ENCODE data around the gene MAST3. TPM values are rescaled to one million over a fixed set of nuclear protein-coding genes. Genes with fewer than 3 reads are reported as not detected.

MAST3 gene
- total RNA-seq, 1 experiment from 2014 or later, result 14.2 TPM

GRCh38 chr19:18130523-18131242 lies 33.1 kb downstream of the MAST3 start:
- no TSS peak for BruUV-seq (replicated peaks)
- ATAC-seq, result no peak
- RAD21 ChIA-PET (ENCODE audit: low non-redundant PET in 1 of 2, low total read pairs in 2 of 2, uncharacterized antibody in 2 of 2, unreplicated experiment in 2 of 2), result no interaction called here
- Histone ChIP-seq H3K79me2 (ENCODE audit: insufficient read depth, low read length) (no peaks in the 10 kb centered on the region), H3K9ac (ENCODE audit: low read length) (no peak overlapping the region), H4K20me1 (ENCODE audit: insufficient read depth) (no peaks in the 10 kb centered on the region), H3K9me2 (ENCODE audit: insufficient read depth) (no peaks in the 10 kb centered on the region), H3K4me2 (ENCODE audit: low read length) (no peak overlapping the region), H3K27ac (ENCODE audit: low read depth, low read length) (no peak overlapping the region), H3K36me3 (ENCODE audit: control insufficient read depth in 1 of 2, insufficient read depth in 2 of 2, low read length in 2 of 2) (peaks cover 2 to 14% of the 10 kb centered on the region in 2 experiments; a peak in 2 of 4 replicates), H3K4me3 (replicated peaks in 1 of 2; ENCODE audit: low read depth in 1 of 2, low read length in 2 of 2) (no peak overlapping the region), H3K9me3 (ENCODE audit: control insufficient read depth in 1 of 2, insufficient read depth in 1 of 2, low read depth in 1 of 2, low read length in 2 of 2) (no peaks in the 10 kb centered on the region), H2AFZ (ENCODE audit: low read depth, low read length, poor library complexity, severe bottlenecking) (no peak overlapping the region), H3K4me1 (ENCODE audit: control insufficient read depth in 1 of 2, insufficient read depth in 2 of 2, low read length in 2 of 2) (no peaks in the 10 kb centered on the region), H3K27me3 (ENCODE audit: insufficient read depth, low read length) (no peaks in the 10 kb centered on the region)
- no peak for TF ChIP-seq ZNF274 (IDR thresholded peaks at IDR 0.05; ENCODE audit: low read depth, low read length)
- no peak for TF ChIP-seq MAX (IDR thresholded peaks at IDR 0.05)
- TF ChIP-seq JUND (IDR thresholded peaks at IDR 0.05), result no peak
- no peak for TF ChIP-seq FOSL1 (IDR thresholded peaks at IDR 0.05; ENCODE audit: low read depth)
- no peak for TF ChIP-seq EGR1 (IDR thresholded peaks at IDR 0.05; ENCODE audit: low read depth)
- no peak for TF ChIP-seq CEBPB (IDR thresholded peaks at IDR 0.05; ENCODE audit: low read depth)
- TF ChIP-seq ZBTB33 (IDR thresholded peaks at IDR 0.05; ENCODE audit: extremely low read depth, insufficient replicate concordance, low read length), result no peak
- TF ChIP-seq TCF7L2 (IDR thresholded peaks at IDR 0.05; ENCODE audit: borderline replicate concordance, extremely low read depth, insufficient read depth, insufficient read length), result no peak
- no peak for TF ChIP-seq POLR2AphosphoS5 (IDR thresholded peaks at IDR 0.05; ENCODE audit: low read depth, low read length)
- no peak for TF ChIP-seq REST (IDR thresholded peaks at IDR 0.05; ENCODE audit: low read depth)
- no peak for TF ChIP-seq SP1 (IDR thresholded peaks at IDR 0.05; ENCODE audit: low read depth)
- TF ChIP-seq CTCF (IDR thresholded peaks at IDR 0.05 in 2 of 3, conservative IDR thresholded peaks at IDR 0.05 in 1 of 3; ENCODE audit: borderline replicate concordance in 1 of 3, insufficient read depth in 1 of 3, low read depth in 2 of 3, low read length in 2 of 3), result no peak
- no peak for TF ChIP-seq SRF (IDR thresholded peaks at IDR 0.05; ENCODE audit: low read depth)
- no peak for TF ChIP-seq ATF3 (IDR thresholded peaks at IDR 0.05)
- no peak for TF ChIP-seq ELF1 (IDR thresholded peaks at IDR 0.05; ENCODE audit: borderline replicate concordance, low read depth)
- TF ChIP-seq RAD21 (IDR thresholded peaks at IDR 0.05; ENCODE audit: low read depth), result no peak
- no peak for TF ChIP-seq CBX3 (IDR thresholded peaks at IDR 0.05; ENCODE audit: low read depth)
- TF ChIP-seq SIN3A (IDR thresholded peaks at IDR 0.05; ENCODE audit: low read depth), result no peak
- no peak for TF ChIP-seq POLR2A (IDR thresholded peaks at IDR 0.05; ENCODE audit: borderline replicate concordance, extremely low read depth, insufficient read depth, insufficient read length)
- CTCF ChIA-PET, result no interaction called here
- POLR2A ChIA-PET, result interaction anchor here (0.6 kb wide), 1 partner anchor 28 kb away, joined by 3 read pairs; no protein-coding TSS in a partner anchor
- intact Hi-C loops (cut with micrococcal nuclease), result no loop called here
- no peak for DNase-seq (ENCODE audit: low read depth, low spot score)

All from HCT116 (cell line).